ENCODE data around the gene PRDM16.
"Not testable (repeated sequence)": the region's sequence is repeated elsewhere in the genome, so short reads cannot be mapped to it uniquely, and the experiment has no call there.

Gene PRDM16

DNA sequence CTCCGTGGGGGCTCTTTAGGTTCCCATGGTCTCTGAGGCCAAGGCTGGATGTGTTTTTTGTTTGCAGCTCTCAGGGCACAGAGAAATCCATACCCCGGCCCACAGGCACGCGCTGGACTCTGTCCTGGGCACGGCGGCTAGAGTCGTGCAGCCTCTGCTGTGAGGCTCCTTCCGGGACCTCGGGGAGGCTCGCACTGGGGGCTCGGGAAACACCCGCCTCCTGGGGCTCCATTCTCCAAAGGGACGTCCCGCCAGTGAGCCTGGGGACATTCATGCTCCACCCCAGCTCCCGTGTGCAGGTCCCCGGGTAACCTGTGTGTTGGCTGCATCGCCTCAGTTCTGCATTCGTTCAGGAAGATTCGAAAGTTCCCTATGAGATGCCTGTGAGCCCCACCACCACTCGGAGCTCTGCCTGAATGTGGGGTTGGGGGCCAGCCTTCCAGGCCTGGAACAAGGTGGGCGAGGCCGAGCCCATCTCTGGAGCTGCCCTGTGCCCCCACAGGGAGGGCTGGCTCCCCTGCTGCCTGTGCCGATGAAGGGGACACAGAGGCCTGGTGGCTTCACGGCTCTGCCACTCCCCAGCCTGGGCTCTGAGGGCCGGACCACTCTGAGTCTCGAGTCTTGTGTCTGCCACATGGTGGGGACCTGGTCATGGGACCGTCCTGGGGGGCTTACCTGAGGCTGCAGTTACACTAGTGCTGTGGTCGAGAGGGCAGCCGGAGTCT is 203.5 kb downstream of the PRDM16 start:
- no peak for DNase-seq

DNA sequence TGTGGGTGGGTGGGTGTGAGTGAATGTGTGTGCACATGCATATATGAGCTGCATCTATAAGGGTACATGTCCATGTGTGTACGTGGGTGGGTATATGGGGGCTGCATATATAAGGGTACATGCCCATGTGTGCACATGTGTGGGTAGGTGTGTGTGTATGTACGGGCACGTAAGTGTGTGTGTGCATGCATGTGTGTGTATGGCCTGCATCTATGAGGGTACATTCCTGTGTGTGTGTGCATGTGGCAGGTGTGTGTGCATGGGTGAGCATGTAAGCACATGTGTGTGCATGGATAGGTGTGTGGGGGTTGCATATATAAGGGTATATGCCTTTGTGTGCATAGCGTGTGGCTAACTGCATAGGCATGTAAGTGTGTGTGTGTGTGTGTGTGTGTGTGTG is 204.4 kb downstream of the PRDM16 start:
- no peak for DNase-seq

GRCh38 chr1:3274972-3275371 is 206.0 kb downstream of the PRDM16 start:
- DNase-seq = no peak

DNA sequence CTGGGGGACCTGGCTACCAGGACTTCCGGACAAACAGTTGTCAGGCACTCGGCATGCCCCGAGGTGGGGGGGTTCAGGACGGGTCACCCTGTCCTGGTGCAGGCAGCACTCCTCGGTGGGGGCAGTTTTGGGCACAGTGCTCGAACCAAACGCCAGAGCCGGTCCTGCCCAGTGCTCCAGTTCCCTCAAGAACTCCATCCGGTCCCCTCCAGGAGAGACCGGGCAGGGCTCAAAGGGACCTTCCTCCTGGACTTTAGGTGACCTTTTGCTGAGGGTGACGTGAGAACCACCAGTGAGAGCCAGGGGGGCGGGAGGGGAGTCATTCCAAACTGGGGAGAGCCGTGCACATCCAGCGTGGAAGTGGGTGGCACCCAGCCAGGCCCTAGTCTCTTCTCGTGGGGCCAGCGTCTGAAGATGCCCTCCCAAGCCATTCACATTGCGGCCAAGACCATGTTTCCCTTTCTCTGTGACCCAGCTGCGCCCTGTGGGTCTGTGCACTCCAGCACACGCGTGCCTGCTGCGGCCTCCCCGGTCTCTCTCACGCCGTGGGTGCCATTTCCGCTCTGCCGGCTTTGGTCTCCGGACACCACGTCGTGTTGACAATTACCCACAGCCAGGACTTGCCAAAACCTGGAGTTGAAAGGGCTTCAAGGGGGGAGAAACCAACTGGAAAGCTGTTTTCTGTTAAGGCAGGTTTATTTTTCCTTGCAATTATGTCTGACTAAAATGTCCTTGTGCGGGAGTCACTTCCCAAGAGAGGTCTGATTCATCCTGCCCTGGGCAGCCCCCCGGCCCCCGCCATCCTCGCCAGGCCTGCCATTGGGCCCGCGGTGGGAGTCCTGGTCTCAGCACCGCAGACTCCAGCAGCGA is 206.7 kb downstream of the PRDM16 start:
- DNase-seq = no peak

DNA sequence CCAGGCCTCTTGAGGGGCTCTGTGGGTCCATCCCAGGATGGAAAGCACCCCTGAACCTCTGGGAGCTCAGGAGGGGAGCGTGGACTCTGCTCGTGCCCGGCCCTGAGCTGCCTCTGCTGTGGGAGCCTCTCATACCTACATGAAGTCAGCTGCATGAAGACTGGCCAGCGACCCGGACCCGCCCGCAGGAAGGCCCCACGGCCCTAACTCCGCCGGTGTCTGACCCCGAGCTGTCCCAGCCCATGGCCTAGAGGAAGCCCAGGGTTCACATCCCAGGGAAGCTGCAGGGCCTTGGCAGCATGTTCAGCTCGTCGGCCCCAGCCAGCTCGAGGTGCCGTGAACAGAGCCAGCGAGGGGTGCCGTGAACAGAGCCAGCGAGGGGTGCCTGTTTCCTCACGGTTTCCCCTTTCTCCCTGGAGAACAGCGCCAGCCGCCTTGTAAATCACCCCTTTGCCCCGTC is 207.4 kb downstream of the PRDM16 start:
- no peak for DNase-seq

GRCh38 chr1:3277011-3277471 is 208.0 kb downstream of the PRDM16 start:
- no peak for DNase-seq

DNA sequence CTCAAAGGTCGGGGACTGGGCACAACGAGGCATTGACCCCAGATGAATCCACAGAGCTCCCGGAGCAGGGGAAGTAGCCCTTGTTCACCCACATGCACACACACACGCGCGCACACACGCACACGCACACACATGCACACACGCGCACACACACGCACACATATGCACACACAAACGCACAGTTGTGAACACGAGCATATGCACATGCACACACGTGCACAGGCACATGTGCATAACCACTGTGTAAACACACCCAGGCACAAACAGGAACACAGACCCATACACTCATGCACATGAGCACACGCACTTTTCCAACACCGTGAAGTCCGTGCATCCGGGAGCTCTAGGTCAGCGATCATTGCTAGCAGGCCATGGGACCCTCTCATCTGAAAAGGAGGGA is 208.6 kb downstream of the PRDM16 start:
- no peak for DNase-seq

GRCh38 chr1:3278416-3279181 is 209.6 kb downstream of the PRDM16 start:
- no peak for DNase-seq

DNA sequence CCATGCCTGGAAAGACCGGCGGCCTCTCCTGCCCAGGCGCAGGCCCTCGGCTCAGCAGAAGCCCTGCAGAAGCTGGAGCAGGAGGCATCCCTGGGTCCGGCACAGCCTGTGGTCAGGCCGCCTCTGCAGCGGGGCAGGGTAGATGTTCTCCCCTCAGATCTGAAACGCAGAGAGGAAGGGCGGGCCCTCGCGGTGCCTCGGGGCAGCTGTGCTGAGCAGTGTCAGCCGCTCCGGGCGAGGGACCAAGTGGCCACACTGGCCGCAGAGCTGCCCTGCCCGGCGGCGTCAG is 210.1 kb downstream of the PRDM16 start:
- DNase-seq = no peak

DNA sequence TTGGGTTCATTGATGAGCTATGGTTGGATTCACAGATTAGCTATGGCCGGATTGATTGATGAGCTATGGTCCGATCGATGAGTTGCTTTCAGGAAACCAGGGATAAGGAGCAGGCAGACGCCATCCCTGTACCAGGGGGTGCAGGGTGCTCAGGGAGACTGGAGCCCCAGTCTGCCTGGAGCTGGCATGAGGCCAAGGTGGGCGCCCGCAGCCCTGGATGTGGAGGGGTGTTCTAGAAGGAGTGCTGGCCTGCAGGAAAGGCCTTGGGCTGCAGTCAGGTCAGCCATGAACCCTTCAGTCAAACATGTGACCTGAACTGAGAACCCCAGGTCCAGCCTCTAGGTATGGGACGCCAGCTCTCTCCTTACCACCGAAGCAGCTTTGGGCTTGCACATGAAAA is 212.7 kb downstream of the PRDM16 start:
- DNase-seq = no peak

- DNase-seq = no peak
Measured at GRCh38 chr1:3282186-3282585, 213.2 kb downstream of the PRDM16 start.

- no peak for DNase-seq
Measured at GRCh38 chr1:3282656-3283430, 213.8 kb downstream of the PRDM16 start.

DNA sequence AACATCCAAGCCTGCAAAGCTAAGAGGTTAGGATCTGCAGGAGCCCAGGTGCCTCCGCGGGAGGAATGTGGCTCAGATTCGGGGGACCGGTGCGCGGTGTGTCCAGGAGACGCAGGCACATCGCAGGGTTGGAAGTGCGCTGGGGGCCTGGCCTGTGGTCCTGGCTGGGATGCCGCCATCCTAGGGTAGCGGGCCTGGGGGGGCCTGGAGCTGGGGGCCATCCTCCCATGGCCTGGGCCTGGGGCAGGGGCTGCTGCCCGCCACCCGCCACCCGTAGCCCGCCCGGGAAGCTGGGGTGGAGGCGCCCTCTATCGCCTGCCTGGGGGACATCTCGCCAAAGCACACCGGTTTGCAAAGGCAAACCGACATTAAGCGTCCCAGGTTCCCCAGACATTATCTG is 214.8 kb downstream of the PRDM16 start:
- DNase-seq = no peak

DNA sequence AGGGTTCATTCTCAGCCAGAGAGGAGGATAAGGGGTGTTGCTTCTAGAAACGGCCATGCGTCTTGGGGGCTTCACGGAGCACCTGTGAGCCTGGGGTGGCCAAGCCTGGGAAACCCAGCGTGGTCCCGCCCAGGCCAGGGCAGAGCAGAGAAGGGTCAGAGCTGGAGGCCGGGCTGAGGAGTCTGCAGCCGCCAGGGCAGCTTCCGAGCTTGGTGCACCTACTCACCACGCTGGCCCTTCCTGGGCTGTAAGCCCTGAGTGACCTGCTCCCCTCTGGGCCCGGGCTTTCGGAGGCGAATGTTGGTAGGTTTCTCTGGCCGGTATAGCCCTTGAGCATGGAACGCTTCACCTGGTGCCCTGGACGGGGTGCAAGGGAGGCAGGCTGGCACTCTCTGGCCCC is 215.7 kb downstream of the PRDM16 start:
- DNase-seq = no peak

DNA sequence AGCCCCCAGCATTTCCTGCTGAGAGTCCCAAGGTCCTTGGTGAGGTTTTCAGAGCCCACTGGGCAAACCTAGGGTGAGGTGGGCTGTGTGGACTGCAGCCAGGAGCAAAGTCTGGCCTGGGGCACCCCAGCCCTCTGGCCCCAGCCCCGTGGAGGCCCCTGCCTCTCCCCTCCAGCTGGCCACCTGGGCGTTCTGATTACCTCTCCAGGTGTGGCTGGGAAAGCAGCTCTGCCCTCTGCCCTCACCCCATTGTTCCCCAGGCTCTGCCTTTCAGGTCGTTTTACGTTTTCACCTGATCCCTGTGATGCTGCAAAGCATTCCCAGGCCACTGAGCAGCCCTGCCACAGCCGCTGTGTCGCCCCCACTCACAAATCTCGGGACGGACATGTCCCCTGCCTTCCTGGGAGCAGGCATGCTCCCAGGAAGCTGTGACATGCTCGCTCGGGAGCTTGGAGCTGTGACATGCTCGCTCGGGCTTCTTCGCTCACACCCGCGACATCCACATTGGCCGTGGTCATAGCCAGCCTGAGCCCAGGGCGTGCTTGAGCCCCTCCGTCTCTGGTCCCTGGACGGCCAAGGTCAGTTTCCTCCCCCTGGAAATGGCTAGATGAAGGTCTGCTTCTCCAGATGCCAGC is 216.2 kb downstream of the PRDM16 start:
- DNase-seq = no peak

DNA sequence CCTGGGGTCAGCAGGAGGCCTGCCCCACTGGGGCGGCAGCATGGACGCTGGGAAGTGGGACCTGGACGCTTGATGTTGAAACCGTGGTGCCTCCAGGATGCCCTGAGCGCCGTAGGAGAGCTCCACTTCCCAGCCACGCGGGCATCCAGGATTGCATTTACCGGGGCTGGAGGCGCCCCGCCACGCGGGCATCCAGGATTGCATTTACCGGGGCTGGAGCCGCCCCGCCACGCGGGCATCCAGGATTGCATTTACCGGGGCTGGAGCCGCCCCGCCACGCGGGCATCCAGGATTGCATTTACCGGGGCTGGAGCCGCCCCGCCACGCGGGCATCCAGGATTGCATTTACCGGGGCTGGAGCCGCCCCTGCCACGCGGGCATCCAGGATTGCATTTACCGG is 218.1 kb downstream of the PRDM16 start:
- DNase-seq = not testable (repeated sequence)

GRCh38 chr1:3287656-3288160 is 218.7 kb downstream of the PRDM16 start:
- no peak for DNase-seq

DNA sequence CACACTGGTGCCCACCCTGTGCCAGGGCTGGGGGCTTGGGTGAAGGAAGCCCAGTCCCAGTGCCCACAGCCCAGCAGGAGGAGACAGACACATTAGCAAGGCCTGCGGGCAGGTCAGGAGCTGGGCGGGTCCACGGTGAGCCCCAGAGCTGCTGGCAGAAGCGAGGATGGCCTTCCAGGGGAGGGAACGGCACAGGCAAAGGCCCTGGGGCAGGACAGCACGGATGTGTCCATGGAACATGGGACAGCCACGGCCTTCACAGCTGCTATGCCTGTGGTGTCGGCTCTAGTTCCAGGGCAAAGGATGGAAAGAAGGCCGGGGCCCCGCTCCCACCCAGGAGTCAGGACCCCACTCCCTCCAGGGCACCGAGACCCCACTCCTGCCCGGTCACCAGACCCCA is 220.5 kb downstream of the PRDM16 start:
- DNase-seq = no peak

GRCh38 chr1:3290438-3290837 is 221.4 kb downstream of the PRDM16 start:
- no peak for DNase-seq

GRCh38 chr1:3290915-3291314 is 221.9 kb downstream of the PRDM16 start:
- no peak for DNase-seq

GRCh38 chr1:3292051-3292722 is 223.2 kb downstream of the PRDM16 start:
- DNase-seq = no peak
